Measurements from ENCODE around the gene C10orf53. TPM values are rescaled to one million over a fixed set of nuclear protein-coding genes. Genes with fewer than 3 reads are reported as not detected.

Gene C10orf53
- polyA plus RNA-seq, 4 donors: not detected

Other genes with a start within 250 kb of the C10orf53 start
- 10 to 100 TPM; 13.8 to 17.8 (median 16.5) TPM for gene ERCC6, start 140.5 kb upstream of the C10orf53 start, polyA plus RNA-seq (ENCODE audit: insufficient read length in 4 of 4)
- gene SLC18A3, start 69.3 kb upstream of the C10orf53 start, polyA plus RNA-seq (ENCODE audit: insufficient read length in 4 of 4): not detected
- gene CHAT, start 65.6 kb upstream of the C10orf53 start, polyA plus RNA-seq (ENCODE audit: insufficient read length in 4 of 4): not detected
- 10 to 100 TPM in 3 of 4 donors, 1 to 10 TPM in 1; 1.2 to 48.3 (median 31.0) TPM for gene OGDHL, start 82.7 kb downstream of the C10orf53 start, polyA plus RNA-seq (ENCODE audit: insufficient read length in 4 of 4)

All from left renal pelvis (tissue), 4 donors.